Esophagus (tissue), 2 donors: ENCODE data around the gene CBS. TPM values are rescaled to one million over a fixed set of nuclear protein-coding genes. Genes with fewer than 3 reads are reported as not detected.
"Not testable (repeated sequence)": the region's sequence is repeated elsewhere in the genome, so short reads cannot be mapped to it uniquely, and the experiment has no call there.

Experiments used
- H3K27ac ChIP-seq, 2 donors: one replicate each; pipeline ENCODE4 v1.5.1; 2013; ENCODE audit warnings: low read depth in 2 of 2, mild to moderate bottlenecking in 2 of 2, inconsistent platforms in 1 of 2, low read length in 1 of 2, moderate library complexity in 1 of 2
- H3K27me3 ChIP-seq, 2 donors: one replicate each; pipeline ENCODE4 v1.6.1; 2013; ENCODE audit warnings: low read length in 2 of 2, control low read depth in 1 of 2, mild to moderate bottlenecking in 1 of 2; ENCODE audit not compliant: insufficient read depth in 2 of 2, control insufficient read depth in 1 of 2
- H3K36me3 ChIP-seq, 2 donors: one replicate each; pipeline ENCODE4 v1.6.1; 2013; ENCODE audit warnings: low read length in 1 of 2; ENCODE audit not compliant: control insufficient read depth in 2 of 2, insufficient read depth in 2 of 2
- H3K4me1 ChIP-seq, 2 donors: one replicate each; pipeline ENCODE4 v1.6.1; 2013; ENCODE audit warnings: low read length in 1 of 2; ENCODE audit not compliant: control insufficient read depth in 2 of 2, insufficient read depth in 2 of 2
- H3K4me3 ChIP-seq, 2 donors: one replicate each; pipeline ENCODE4 v1.5.1; 2013; ENCODE audit warnings: low read length in 2 of 2, mild to moderate bottlenecking in 2 of 2, low read depth in 1 of 2, moderate library complexity in 1 of 2
- H3K9me3 ChIP-seq, 2 donors: one replicate each; pipeline ENCODE4 v1.6.1; 2013; ENCODE audit warnings: mild to moderate bottlenecking in 2 of 2, low read depth in 1 of 2, low read length in 1 of 2, moderate library complexity in 1 of 2; ENCODE audit not compliant: control insufficient read depth in 2 of 2, insufficient read depth in 1 of 2
- WGBS, 2 donors: extraction: QIAGEN DNeasy Blood & Tissue Kit; methylation state at CpG; one replicate each; pipeline ENCODE4 v1.1.7; 2013; 5-methylcytosine and 5-hydroxymethylcytosine counted together
- polyA plus RNA-seq, 2 donors: library from polyadenylated mRNA; stranded (reverse); fragments of 200-250 nt; gene quantifications; one replicate each; pipeline ENCODE4 v1.2.3, GENCODE V29; 2013
- donor health status: healthy with polysubstance abuse.
- donor health status: Bipolar disorder and iron deficiency.

The CBS gene
- polyA plus RNA-seq, 2 donors, result 0.92 to 2.2 TPM

- H3K36me3 ChIP-seq, H3K27ac ChIP-seq, H3K27me3 ChIP-seq, H3K4me3 ChIP-seq, H3K9me3 ChIP-seq, H3K4me1 ChIP-seq: not testable (repeated sequence)
- 29 to 35% methylated on average over 7 to 8 of the region's 17 CpGs for WGBS, 2 donors
Observed at GRCh38 chr21:43045165-43045875, 30.3 kb downstream of the CBS start.

GRCh38 chr21:43044547-43044946 is 31.1 kb downstream of the CBS start:
- not testable (repeated sequence) for H3K4me1 ChIP-seq, H3K9me3 ChIP-seq, H3K27ac ChIP-seq, H3K36me3 ChIP-seq, H3K27me3 ChIP-seq, H3K4me3 ChIP-seq
- 77 to 85% methylated on average over 8 to 12 of the region's 14 CpGs for WGBS, 2 donors

GRCh38 chr21:43043291-43043690 is 32.3 kb downstream of the CBS start:
- H3K4me3 ChIP-seq, H3K27me3 ChIP-seq, H3K27ac ChIP-seq, H3K9me3 ChIP-seq, H3K4me1 ChIP-seq, H3K36me3 ChIP-seq: not testable (repeated sequence)
- 90 to 91% methylated on average over 4 to 10 of the region's 14 CpGs for WGBS, 2 donors

GRCh38 chr21:43042169-43042568 is 33.5 kb downstream of the CBS start:
- not testable (repeated sequence) for H3K9me3 ChIP-seq, H3K4me3 ChIP-seq, H3K27ac ChIP-seq, H3K27me3 ChIP-seq, H3K4me1 ChIP-seq, H3K36me3 ChIP-seq
- 55 to 74% methylated on average over 4 to 5 of the region's 5 CpGs for WGBS, 2 donors

GRCh38 chr21:43038659-43039044 is 37.0 kb downstream of the CBS start:
- WGBS, 2 donors, result 65 to 84% methylated on average over 7 to 8 of the region's 10 CpGs

GRCh38 chr21:43037918-43038658 is 37.5 kb downstream of the CBS start:
- H3K4me1 ChIP-seq, H3K4me3 ChIP-seq, H3K27me3 ChIP-seq, H3K36me3 ChIP-seq, H3K27ac ChIP-seq, H3K9me3 ChIP-seq: not testable (repeated sequence)
- WGBS, 2 donors, result 72% methylated on average over 11 to 18 of the region's 19 CpGs

More at GRCh38 chr21:43038659-43039044, 37.0 kb downstream of the CBS start:
- H3K4me1 ChIP-seq, H3K9me3 ChIP-seq, H3K36me3 ChIP-seq, H3K4me3 ChIP-seq, H3K27me3 ChIP-seq, H3K27ac ChIP-seq: not testable (repeated sequence)

- H3K4me3 ChIP-seq, H3K36me3 ChIP-seq, H3K4me1 ChIP-seq, H3K27ac ChIP-seq, H3K9me3 ChIP-seq, H3K27me3 ChIP-seq: not testable (repeated sequence)
- WGBS, 2 donors, result 76 to 82% methylated on average over 5 to 12 of the region's 17 CpGs
Observed at GRCh38 chr21:43036889-43037288, 38.7 kb downstream of the CBS start.

GRCh38 chr21:43034826-43035225 is 40.8 kb downstream of the CBS start:
- Histone ChIP-seq H3K9me3 (no peaks in the 10 kb centered on the region), H3K4me3 (no peak overlapping the region), H3K4me1 (no peaks in the 10 kb centered on the region), H3K36me3 (peaks cover 0 to 4% of the 10 kb centered on the region in 2 donors), H3K27ac (no peak overlapping the region), H3K27me3 (no peaks in the 10 kb centered on the region)
- 78 to 81% methylated on average over 5 of the region's 5 CpGs for WGBS, 2 donors

GRCh38 chr21:43034101-43034500 is 41.5 kb downstream of the CBS start:
- 95 to 96% methylated on average over 1 of the region's 1 CpG for WGBS, 2 donors
- H3K4me1 ChIP-seq, result no peaks in the 10 kb centered on the region

GRCh38 chr21:43031121-43031619 is 44.5 kb downstream of the CBS start:
- WGBS, 2 donors, result 87 to 88% methylated on average over 12 of the region's 12 CpGs
- no peaks in the 10 kb centered on the region for H3K27me3 ChIP-seq
- H3K4me1 ChIP-seq, result no peaks in the 10 kb centered on the region
- no peaks in the 10 kb centered on the region for H3K9me3 ChIP-seq
- peaks cover 0 to 14% of the 10 kb centered on the region in 2 donors for H3K36me3 ChIP-seq
- H3K4me3 ChIP-seq, result no peak overlapping the region
- no peak overlapping the region for H3K27ac ChIP-seq

More at GRCh38 chr21:43034101-43034500, 41.5 kb downstream of the CBS start:
- H3K27me3 ChIP-seq, result no peaks in the 10 kb centered on the region
- no peak overlapping the region for H3K4me3 ChIP-seq
- H3K27ac ChIP-seq, result no peak overlapping the region
- peaks cover 0 to 6% of the 10 kb centered on the region in 2 donors for H3K36me3 ChIP-seq
- no peaks in the 10 kb centered on the region for H3K9me3 ChIP-seq
